Right cardiac atrium (tissue), 5 donors: ENCODE measurements around the gene PPIH. TPM values are rescaled to one million over a fixed set of nuclear protein-coding genes. Genes with fewer than 3 reads are reported as not detected.

ENCODE experiments used
- ATAC-seq, 2 donors: fragments of 200-7000 bp; cut with Tn5 transposase; one replicate each; pipeline versions ENCODE4 v1.8.0 to v1.9.1; 2020; ENCODE audit warnings: moderate library complexity in 2 of 2, mild to moderate bottlenecking in 1 of 2
- DNase-seq, 3 donors: peaks; one replicate each; pipeline ENCODE4 v3.0.0-alpha.2; 2020
- H3K27ac ChIP-seq: one replicate; pipeline ENCODE4 v1.5.1; 2013; ENCODE audit warnings: mild to moderate bottlenecking, low read length, control low read depth, moderate library complexity
- H3K27me3 ChIP-seq: one replicate; pipeline ENCODE4 v1.6.1; 2013; ENCODE audit not compliant: control insufficient read depth, insufficient read depth
- H3K4me1 ChIP-seq: one replicate; pipeline ENCODE4 v1.6.1; 2013; ENCODE audit warnings: low read length; ENCODE audit not compliant: control insufficient read depth, insufficient read depth
- H3K4me3 ChIP-seq: one replicate; pipeline ENCODE4 v1.5.1; 2013; ENCODE audit warnings: low read length, control low read depth
- H3K9me3 ChIP-seq: one replicate; pipeline ENCODE4 v1.6.1; 2013; ENCODE audit warnings: low read length; ENCODE audit not compliant: control insufficient read depth
- WGBS: extraction: QIAGEN DNeasy Blood & Tissue Kit; methylation state at CpG from one replicate; pipeline ENCODE4 v1.1.7; 2013; 5-methylcytosine and 5-hydroxymethylcytosine counted together
- intact Hi-C, 4 donors: fragments of 100-400 bp; cut with DNase I; formaldehyde crosslinking; loops; one replicate each; pipeline versions ENCODE4 v1.11.0 to v1.14.0; 2022 to 2023
- polyA plus RNA-seq: library from polyadenylated mRNA; stranded (reverse); fragments of 200-250 nt; gene quantifications from one replicate; pipeline ENCODE4 v1.2.3, GENCODE V29; 2013
- total RNA-seq, 4 donors: library from RNA; stranded (reverse); fragmentation: NEBNext Ultra II Directional; extraction: Animal tissue kit (Norgen Biotek cat#: 25700); gene quantifications; one replicate each; pipeline ENCODE4 v1.2.1, GENCODE V29; 2021
- donor health status: healthy with polysubstance abuse.
- donor health status: DM: no; HTN: yes; CAD: no.
- donor health status: DM: no; HTN: no; CAD: no.
- donor health status: DM: no; HTN: yes; CAD: no; lungs with severe emphysema.
- donor health status: DM: yes; HTN: yes; CAD: no.

The PPIH gene
- total and polyA plus RNA-seq, 5 donors: 18.7 to 27.5 (median 20.7) TPM

DNA sequence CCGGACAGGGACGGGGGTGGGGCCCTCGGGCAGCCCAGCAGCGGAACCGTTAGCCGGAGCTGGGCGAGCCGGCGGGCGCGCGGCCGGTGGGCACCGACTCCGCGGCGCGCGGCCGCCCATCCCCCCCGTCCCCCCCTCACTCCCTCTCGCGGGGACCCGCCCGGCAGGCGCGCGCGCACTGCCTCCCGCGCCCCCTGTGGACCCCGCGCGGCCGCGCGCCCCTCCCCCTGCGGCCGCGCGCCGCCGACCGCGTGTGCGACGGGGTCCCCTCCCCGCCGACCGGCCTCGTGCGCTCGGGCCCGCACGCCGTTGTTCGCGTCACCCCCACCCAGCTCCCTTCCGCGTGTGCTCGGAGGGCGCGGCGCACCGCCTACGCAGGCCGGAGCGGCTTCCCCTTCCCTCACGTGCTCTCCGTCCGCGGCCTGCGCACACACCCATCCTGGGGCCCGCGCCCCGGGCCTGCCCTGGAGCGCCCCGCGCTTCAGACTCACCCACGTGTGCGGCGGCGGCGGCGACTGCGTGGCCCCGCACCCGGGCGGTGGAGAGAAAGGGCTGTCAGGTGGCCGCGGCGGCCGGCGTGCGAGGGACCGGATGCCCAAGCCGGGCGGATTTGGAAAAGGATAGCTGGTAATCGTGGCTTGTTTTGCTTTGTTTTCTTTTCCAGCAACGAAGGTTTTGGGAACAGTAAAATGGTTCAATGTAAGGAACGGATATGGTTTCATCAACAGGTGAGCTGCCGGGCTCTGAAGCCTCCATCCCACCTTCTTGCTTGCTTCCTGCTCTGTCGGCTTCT lies 24.7 kb downstream of the PPIH start:
- Histone ChIP-seq H3K9me3 (no peaks in the 10 kb centered on the region), H3K4me3 (peak overlapping the region; percentile 98), H3K27me3 (no peaks in the 10 kb centered on the region), H3K27ac (peak overlapping the region; percentile 90), H3K4me1 (peaks cover 9% of the 10 kb centered on the region)
- DNase-seq (peak; percentile 82 to 91 (median 91)), ATAC-seq (peak; percentile 78 to 84)
- under 1% methylated on average over 103 of the region's 103 CpGs for WGBS
- intact Hi-C loops: no loop called here

- DNase-seq: no peak
- WGBS: 37% methylated on average over 5 of the region's 5 CpGs
- Histone ChIP-seq H3K27me3 (no peaks in the 10 kb centered on the region), H3K4me1 (peaks cover 12% of the 10 kb centered on the region), H3K4me3 (peak overlapping the region; percentile 98), H3K27ac (no peak overlapping the region), H3K9me3 (no peaks in the 10 kb centered on the region)
- ATAC-seq: no peak
- intact Hi-C loops: no loop called here
Observed at GRCh38 chr1:42684139-42684538, 25.9 kb downstream of the PPIH start.

DNA sequence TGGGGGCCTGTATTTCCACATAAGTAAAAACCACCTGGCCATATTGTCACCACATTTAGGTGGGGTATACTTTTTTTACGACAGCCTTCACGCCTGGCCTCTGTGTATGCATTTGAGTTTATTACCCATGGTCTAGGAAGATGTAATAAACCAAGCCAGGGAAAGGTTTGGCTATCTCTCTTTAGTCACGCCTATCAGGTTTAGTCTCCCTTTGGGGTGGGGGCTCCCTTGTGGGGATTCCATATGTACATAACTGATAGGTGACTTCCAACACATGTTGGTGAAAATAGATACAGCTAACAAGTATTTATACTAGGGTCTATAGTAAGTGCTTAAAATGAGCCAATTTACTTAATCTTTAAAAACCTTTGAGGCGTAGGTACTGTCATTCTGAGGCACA lies 28.2 kb downstream of the PPIH start:
- 69% methylated on average over 4 of the region's 4 CpGs for WGBS
- no peaks in the 10 kb centered on the region for H3K27me3 ChIP-seq
- H3K27ac ChIP-seq: no peak overlapping the region
- intact Hi-C loops: no loop called here
- H3K4me1 ChIP-seq: peaks cover 13% of the 10 kb centered on the region
- DNase-seq: no peak
- ATAC-seq: no peak
- no peaks in the 10 kb centered on the region for H3K9me3 ChIP-seq
- no peak overlapping the region for H3K4me3 ChIP-seq

DNA sequence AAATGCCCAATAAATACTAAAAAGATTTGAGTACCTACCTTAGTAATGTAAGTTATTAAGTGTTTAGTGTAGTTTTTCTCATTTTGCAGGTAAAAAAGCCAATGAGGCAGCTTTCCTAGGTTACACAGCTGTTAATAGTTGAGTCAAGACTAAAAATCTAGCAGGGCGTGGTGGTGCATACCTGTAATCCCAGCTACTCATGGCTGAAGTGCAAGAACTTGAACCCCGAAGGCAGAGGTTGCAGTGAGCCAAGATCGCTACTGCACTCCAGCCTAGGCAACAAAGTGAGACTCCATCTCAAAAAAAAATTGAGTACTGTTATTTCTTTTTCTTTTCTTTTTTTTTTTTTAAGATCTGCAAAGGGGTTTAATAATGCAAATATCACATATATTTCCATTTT lies 31.7 kb downstream of the PPIH start:
- intact Hi-C loops: no loop called here

DNA sequence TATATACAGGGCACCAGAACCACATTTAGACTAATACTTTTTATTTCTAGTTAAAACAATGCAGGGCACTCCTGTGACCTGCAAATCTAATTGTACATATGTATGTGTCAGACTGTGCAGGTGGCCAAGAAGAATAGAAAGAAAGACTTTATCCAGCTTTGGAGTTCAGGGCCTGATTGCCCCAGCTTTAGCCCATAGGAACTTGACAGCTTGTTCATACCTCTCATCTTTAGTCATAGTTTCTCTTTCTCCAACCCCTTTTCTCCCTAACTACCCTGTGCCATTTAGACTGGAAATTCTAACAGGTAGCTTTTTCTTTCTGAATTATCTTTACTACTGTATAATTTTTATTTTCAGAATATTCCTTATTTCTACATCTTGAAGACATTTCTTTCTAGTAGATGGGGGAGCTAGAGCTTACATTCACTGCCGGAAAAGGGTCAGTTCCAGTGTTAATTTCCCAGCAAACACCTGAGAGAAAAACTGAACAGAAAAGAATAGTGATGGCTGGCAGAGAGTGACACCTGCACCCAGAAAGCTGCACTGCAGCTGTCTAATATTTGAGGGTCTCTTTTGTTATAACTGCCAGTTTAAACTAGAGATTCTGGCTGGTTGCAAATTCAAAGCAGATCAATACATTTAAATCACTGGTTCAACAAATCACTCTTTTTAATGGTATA lies 32.4 kb downstream of the PPIH start:
- Histone ChIP-seq H3K27me3 (no peaks in the 10 kb centered on the region), H3K27ac (no peak overlapping the region), H3K4me3 (no peak overlapping the region), H3K9me3 (no peaks in the 10 kb centered on the region), H3K4me1 (peaks cover 8% of the 10 kb centered on the region)
- no peak for ATAC-seq
- 68% methylated on average over 1 of the region's 1 CpG for WGBS
- intact Hi-C loops: no loop called here
- no peak for DNase-seq

More for the DNA sequence above, 31.7 kb downstream of the PPIH start:
- H3K9me3 ChIP-seq: no peaks in the 10 kb centered on the region
- peaks cover 8% of the 10 kb centered on the region for H3K4me1 ChIP-seq
- DNase-seq (no peak), ATAC-seq (no peak)
- no peak overlapping the region for H3K4me3 ChIP-seq
- no peaks in the 10 kb centered on the region for H3K27me3 ChIP-seq
- no peak overlapping the region for H3K27ac ChIP-seq
- 90% methylated on average over 3 of the region's 3 CpGs for WGBS

GRCh38 chr1:42691157-42691498 lies 32.9 kb downstream of the PPIH start:
- intact Hi-C loops: no loop called here
- Histone ChIP-seq H3K27me3 (no peaks in the 10 kb centered on the region), H3K4me3 (no peak overlapping the region), H3K27ac (no peak overlapping the region), H3K9me3 (no peaks in the 10 kb centered on the region), H3K4me1 (peaks cover 8% of the 10 kb centered on the region)
- DNase-seq: no peak
- 70% methylated on average over 4 of the region's 4 CpGs for WGBS
- ATAC-seq: peak in 1 of 2 donors; percentile 30

GRCh38 chr1:42692461-42692860 lies 34.2 kb downstream of the PPIH start:
- ATAC-seq (no peak), DNase-seq (no peak)
- Histone ChIP-seq H3K4me1 (peaks cover 8% of the 10 kb centered on the region), H3K4me3 (no peak overlapping the region), H3K27me3 (no peaks in the 10 kb centered on the region), H3K9me3 (no peaks in the 10 kb centered on the region), H3K27ac (no peak overlapping the region)
- WGBS: 56% methylated on average over 5 of the region's 5 CpGs
- intact Hi-C loops: no loop called here

DNA sequence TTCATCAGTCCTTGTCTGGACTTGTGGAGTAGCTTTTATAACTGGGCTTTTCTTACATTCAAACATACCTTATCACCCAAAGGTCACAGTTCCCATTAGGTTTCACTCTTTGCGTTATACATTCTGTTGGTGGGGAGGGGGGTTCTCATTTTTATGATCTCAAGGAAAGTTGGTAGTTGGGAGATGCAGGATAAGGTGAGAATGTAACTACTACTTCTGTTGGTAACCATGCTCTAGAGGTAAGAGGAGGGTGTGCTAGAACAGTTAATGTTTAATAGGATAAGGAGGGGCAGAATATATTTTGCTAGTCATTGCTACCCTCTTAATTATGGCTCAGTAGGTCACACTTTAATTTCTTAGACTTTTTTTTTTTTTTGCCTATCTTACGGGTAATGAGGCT lies 34.7 kb downstream of the PPIH start:
- intact Hi-C loops: no loop called here
- H3K4me1 ChIP-seq: peaks cover 4% of the 10 kb centered on the region

GRCh38 chr1:42698081-42698813 lies 40.0 kb downstream of the PPIH start:
- H3K9me3 ChIP-seq: no peaks in the 10 kb centered on the region

More for the DNA sequence above, 34.7 kb downstream of the PPIH start:
- DNase-seq: no peak
- no peak overlapping the region for H3K27ac ChIP-seq
- no peaks in the 10 kb centered on the region for H3K9me3 ChIP-seq
- H3K4me3 ChIP-seq: no peak overlapping the region
- 80% methylated on average over 2 of the region's 2 CpGs for WGBS
- H3K27me3 ChIP-seq: no peaks in the 10 kb centered on the region
- no peak for ATAC-seq

GRCh38 chr1:42700006-42700405 lies 41.8 kb downstream of the PPIH start:
- H3K4me1 ChIP-seq: no peaks in the 10 kb centered on the region
- H3K9me3 ChIP-seq: no peaks in the 10 kb centered on the region
- DNase-seq (no peak), ATAC-seq (no peak)
- H3K27ac ChIP-seq: no peak overlapping the region
- H3K27me3 ChIP-seq: no peaks in the 10 kb centered on the region
- intact Hi-C loops: no loop called here
- H3K4me3 ChIP-seq: no peak overlapping the region

More at GRCh38 chr1:42698081-42698813, 40.0 kb downstream of the PPIH start:
- no peak overlapping the region for H3K27ac ChIP-seq
- intact Hi-C loops: no loop called here
- no peaks in the 10 kb centered on the region for H3K4me1 ChIP-seq
- H3K4me3 ChIP-seq: no peak overlapping the region
- no peaks in the 10 kb centered on the region for H3K27me3 ChIP-seq
- 92% methylated on average over 4 of the region's 4 CpGs for WGBS
- ATAC-seq: no peak
- DNase-seq: no peak

DNA sequence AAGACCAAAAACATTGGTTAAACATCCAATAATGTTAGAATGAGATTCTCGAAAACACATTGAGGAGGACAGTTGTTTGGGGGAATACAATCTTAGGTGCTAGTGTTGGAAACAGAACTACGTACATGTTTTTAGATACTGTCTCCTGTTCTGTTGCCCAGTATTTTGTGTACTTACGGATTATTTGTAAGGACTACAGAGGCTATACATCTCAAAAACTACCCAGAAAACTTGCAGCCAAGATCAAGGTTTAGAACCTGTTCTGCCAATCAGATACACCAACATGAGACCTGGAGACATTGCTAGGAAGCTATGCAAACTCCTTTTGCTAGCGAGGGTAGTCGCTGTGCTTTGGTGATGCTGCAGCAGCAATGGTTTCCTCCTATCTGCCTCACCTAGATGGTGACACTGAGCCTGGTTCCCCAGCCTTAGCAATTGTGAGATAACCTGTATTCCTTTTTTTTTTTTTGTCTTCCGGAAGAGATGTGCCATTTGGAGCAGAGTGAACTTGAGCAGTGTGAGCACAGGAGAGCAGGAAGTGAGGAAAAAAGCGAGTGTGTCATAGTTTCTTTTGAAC lies 45.8 kb downstream of the PPIH start:
- Histone ChIP-seq H3K9me3 (no peaks in the 10 kb centered on the region), H3K4me3 (no peak overlapping the region), H3K27ac (no peak overlapping the region), H3K4me1 (no peaks in the 10 kb centered on the region), H3K27me3 (no peaks in the 10 kb centered on the region)
- DNase-seq (no peak), ATAC-seq (no peak)
- 95% methylated on average over 7 of the region's 7 CpGs for WGBS
- intact Hi-C loops: no loop called here
